HG03280 (cell line): Measurements from ENCODE around the gene CCDC73.
"Not testable (repeated sequence)": the region's sequence is repeated elsewhere in the genome, so short reads cannot be mapped to it uniquely, and the experiment has no call there.

Experiments used
- ATAC-seq: cut with Tn5 transposase; IDR thresholded peaks from one replicate; pipeline ENCODE4 v1.9.1; 2021; ENCODE audit warnings: mild to moderate bottlenecking, moderate library complexity; ENCODE audit not compliant: unreplicated experiment

The CCDC73 gene

DNA sequence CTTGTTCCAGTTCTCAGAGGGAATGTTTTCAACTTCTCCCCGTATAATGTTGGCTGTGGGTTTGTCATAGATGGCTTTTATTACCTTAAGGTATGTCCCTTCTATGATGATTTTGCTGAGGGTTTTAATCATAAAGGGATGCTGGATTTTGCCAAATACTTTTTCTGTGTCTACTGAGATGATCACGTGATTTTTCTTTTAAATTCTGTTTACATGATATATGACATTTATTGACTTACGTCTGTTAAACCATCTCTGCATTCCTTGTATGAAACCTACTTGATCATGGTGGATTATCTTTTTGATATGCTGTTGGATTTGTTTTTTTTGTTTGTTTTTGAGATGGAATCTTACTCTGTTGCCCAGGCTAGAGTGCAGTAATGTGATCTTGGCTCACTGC is 85.5 kb downstream of the CCDC73 start:
- ATAC-seq: not testable (repeated sequence)

DNA sequence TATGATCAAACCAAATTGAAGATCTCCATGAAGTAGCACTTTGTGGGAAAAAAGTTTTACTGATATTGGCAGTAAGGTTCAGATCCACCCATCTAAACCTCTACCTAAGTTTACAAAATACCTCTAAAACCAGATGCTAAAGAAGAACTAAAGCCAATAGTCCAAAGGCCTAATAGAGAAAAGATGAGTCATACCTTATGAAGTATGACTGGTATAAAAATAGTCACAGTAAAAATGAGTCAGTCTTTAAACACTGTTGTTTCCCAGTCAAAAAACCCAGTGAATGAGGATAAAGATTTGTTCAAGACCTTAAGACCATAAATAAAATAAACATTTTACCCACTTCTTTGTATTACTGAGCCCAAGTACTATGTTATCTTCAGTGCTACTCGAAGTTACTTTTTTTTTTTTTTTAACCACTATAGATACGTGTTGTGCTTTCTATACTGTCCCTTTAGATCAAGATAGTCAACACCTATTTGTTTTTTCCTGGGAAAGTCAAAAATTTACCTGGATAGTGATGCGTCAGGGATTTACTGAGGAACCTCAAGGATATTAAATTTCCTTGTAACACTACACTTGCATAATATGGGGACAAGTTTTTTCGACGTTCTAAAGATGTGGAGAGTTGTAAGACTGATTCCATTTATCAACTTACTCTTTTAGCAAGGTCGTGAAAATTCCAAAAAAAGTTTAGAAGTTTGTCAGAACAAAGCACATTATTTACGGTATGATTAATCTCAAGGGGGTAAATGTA is 87.3 kb downstream of the CCDC73 start:
- peak; percentile 85 for ATAC-seq

- no peak for ATAC-seq
These were observed 89.0 kb downstream of the CCDC73 start for GRCh38 chr11:32705309-32706033.

DNA sequence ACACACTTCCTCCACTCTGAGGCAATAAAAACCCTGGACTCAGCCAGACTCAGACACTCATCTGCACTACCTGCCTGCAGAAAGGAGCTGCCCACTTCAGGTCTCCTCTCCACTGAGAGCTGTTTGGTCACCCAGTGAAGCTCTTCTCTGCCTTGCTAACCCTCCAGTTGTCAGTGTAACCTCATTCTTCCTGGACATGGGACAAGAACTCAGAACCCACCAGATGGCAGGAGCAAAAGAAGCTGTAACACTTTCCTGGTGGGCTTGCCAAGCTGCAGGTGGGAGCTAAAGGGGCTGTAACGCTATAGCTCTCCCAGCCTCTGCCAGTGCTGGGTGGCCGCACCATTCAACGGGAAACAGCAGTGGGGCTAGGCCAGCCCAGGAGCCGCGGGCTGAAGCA is 89.7 kb downstream of the CCDC73 start:
- ATAC-seq: no peak

DNA sequence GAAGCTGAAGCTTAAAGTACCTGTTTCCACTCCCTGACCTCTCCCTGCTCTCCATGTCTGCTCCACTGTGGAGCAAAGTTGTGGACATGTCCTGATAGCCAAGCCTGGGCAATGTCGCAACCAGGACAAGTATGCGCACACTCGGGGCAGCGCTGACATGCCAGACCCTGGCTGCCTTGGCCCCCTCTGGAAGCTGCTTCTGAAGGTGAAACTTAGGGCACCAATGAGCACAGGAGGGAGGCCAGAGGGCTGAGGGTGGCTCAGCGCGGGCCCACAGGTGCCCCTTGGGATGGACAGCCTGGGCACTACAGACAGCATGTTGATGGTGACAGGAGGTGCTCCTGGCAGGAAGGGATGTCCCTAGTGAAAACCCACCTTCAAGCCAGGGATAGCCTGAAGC is 90.2 kb downstream of the CCDC73 start:
- ATAC-seq: no peak

DNA sequence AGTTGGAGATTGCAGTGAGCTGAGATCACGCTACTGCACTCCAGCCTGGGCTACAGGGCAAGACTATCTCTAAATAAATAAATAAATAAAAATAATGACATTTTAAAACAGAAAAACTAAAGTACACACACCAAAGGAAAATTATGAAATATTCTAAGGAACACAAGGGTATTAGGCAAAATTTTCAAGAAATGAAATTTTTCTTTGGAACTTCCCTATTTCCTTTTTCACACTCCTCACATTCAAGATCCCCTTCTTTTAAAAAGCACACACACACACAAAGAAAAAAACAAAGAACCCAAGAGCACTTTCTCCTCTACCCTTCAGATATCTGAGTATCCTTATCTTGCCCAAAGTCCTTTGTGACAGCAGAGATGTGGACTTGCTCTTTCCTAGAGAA is 92.8 kb downstream of the CCDC73 start:
- ATAC-seq: no peak

- ATAC-seq: no peak
These were observed 95.9 kb downstream of the CCDC73 start for GRCh38 chr11:32698579-32698978.

DNA sequence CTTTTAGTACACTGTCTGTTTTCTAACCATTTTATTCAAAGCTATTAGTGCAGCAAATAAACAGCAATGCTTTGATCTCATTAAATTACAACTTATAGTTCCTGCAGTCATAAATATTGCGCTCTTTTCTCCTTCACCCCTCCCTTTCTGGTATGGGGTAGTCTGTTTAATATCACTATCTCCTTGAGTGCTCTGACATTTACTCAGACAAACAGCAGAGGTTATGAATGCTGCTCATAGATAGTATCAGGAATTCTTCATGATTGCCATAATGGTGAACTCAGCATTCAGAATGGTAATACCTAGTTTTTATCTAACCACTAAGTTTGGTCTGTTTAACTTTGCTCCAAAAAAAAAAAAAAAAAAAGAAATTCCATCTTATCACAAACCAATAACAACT is 123.4 kb downstream of the CCDC73 start:
- no peak for ATAC-seq

- ATAC-seq: no peak
These were observed 134.8 kb downstream of the CCDC73 start for GRCh38 chr11:32659672-32660071.

- no peak for ATAC-seq
These were observed 135.6 kb downstream of the CCDC73 start for GRCh38 chr11:32658639-32659406.

- ATAC-seq: no peak
These were observed 150.9 kb downstream of the CCDC73 start for GRCh38 chr11:32643526-32643925.

GRCh38 chr11:32641361-32641760 is 153.1 kb downstream of the CCDC73 start:
- ATAC-seq: no peak

- no peak for ATAC-seq
These were observed 158.6 kb downstream of the CCDC73 start for GRCh38 chr11:32635819-32636218.

GRCh38 chr11:32630844-32631243 is 163.6 kb downstream of the CCDC73 start:
- ATAC-seq: no peak

DNA sequence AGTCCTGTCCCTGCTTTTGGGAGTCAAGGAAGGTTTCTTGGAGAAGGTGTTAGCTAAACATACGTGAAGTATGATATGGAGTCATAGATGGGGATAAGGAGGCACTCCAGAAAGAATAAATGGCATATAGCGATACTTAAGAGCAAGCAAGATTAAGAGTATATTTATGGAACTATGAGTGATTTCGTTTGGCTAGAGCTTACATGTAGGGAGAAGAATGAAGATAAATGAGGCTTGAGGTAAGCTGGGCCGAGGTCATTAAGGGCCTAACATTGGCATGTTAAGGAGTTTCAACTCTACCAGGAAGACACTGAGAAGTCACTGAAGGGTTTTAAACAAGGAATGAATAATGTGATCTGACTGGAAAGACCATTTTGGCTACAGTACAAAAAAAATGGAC is 177.6 kb downstream of the CCDC73 start:
- ATAC-seq: no peak

- no peak for ATAC-seq
These were observed 179.0 kb downstream of the CCDC73 start for GRCh38 chr11:32615422-32615821.

GRCh38 chr11:32613500-32614151 is 180.8 kb downstream of the CCDC73 start:
- ATAC-seq: no peak

GRCh38 chr11:32610797-32611352 is 183.6 kb downstream of the CCDC73 start:
- no peak for ATAC-seq

DNA sequence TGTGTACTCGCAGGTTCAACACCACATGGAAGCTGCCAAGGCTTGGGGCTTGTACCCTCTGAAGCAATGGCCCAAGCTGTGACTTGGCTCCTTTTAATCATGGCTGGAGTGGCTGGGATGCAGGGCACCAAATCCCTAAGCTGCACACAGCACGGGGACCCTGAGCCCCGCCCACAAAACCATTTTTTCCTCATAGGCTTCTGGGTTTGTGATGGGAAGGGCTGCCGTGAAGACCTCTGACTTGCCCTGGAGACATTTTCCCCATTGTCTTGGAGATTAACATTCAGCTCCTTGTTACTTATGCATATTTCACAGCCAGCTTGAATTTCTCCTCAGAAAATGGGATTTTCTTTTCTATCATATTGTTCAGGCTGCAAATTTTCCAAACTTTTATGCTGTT is 185.6 kb downstream of the CCDC73 start:
- not testable (repeated sequence) for ATAC-seq

DNA sequence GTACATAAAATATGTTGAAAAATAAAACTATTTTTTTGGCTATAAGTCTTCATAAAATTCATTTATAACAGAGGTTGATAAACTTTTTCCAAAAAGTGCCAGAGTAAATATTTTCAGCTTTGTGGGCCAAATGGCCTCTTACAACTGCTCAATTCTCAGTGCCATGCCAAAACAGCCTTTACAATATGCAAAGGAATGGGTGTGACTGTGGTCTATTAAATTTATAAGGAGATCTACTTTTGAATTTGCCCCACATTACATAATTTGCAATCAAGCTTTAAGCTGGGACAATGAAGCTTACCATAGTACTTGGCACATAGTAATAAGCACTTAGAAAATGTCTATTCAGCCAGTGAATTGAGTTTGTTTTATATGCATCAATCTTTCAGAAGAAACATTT is 188.2 kb downstream of the CCDC73 start:
- no peak for ATAC-seq
